ENCODE measurements around the gene POTEG.
"Not testable (repeated sequence)": the region's sequence is repeated elsewhere in the genome, so short reads cannot be mapped to it uniquely, and the experiment has no call there.

The POTEG gene

GRCh38 chr14:19372813-19373500, 61.2 kb downstream of the POTEG start:
- not testable (repeated sequence) for DNase-seq (ENCODE audit: low read depth in 2 of 2)

- DNase-seq (ENCODE audit: low read depth in 2 of 2) = not testable (repeated sequence)
These were observed 62.4 kb downstream of the POTEG start for GRCh38 chr14:19371767-19372166.

- not testable (repeated sequence) for DNase-seq (ENCODE audit: low read depth in 2 of 2)
These were observed 71.3 kb downstream of the POTEG start for GRCh38 chr14:19362803-19363202.

DNA sequence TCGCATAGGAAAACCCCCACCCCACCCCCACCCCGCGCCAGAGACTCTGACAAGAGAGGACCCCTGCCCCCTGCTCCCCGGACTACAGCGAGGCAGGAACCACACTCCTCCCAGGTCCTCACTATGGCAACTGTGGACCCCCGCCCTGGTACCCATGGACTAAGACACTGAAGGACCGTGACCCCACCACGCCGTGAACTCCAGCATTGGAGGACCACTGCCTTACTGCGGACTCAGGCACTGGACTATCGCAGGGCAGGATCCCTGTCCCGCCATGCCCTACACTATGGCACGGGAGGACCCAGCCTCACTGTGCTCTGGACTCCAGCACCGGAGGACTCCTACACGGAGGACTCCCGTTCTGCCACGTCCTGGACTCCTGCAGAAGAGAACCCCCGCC, 71.8 kb downstream of the POTEG start:
- not testable (repeated sequence) for DNase-seq (ENCODE audit: low read depth in 2 of 2)

- DNase-seq (ENCODE audit: low read depth in 2 of 2) = not testable (repeated sequence)
These were observed 72.4 kb downstream of the POTEG start for GRCh38 chr14:19361636-19362253.

- DNase-seq (ENCODE audit: low read depth in 2 of 2) = not testable (repeated sequence)
These were observed 73.1 kb downstream of the POTEG start for GRCh38 chr14:19360937-19361635.
